NB4 (cell line): ENCODE results near the gene CFAP90.

Experiments used
- MYC ChIP-seq: IDR thresholded peaks from 2 replicates; pipeline ENCODE4 v1.6.1; 2011; ENCODE audit warnings: low read depth, low read length
- POLR2A ChIP-seq: IDR thresholded peaks from 2 replicates; pipeline ENCODE4 v1.6.1; 2011; ENCODE audit warnings: mild to moderate bottlenecking; ENCODE audit not compliant: insufficient read length; ENCODE audit errors: extremely low read depth
- TF ChIP-seq, protein P1 (sequence below): IDR thresholded peaks from one replicate; pipeline ENCODE4 v1.5.1; 2012; ENCODE audit warnings: low read depth, low read length
- TF ChIP-seq, protein P2 (sequence below): IDR thresholded peaks from 2 replicates; pipeline ENCODE4 v1.6.1; 2011; ENCODE audit warnings: low read depth, low read length

GRCh38 chr5:7844901-7845300 lies 6.0 kb downstream of the CFAP90 start:
- TF ChIP-seq, protein P1, sequence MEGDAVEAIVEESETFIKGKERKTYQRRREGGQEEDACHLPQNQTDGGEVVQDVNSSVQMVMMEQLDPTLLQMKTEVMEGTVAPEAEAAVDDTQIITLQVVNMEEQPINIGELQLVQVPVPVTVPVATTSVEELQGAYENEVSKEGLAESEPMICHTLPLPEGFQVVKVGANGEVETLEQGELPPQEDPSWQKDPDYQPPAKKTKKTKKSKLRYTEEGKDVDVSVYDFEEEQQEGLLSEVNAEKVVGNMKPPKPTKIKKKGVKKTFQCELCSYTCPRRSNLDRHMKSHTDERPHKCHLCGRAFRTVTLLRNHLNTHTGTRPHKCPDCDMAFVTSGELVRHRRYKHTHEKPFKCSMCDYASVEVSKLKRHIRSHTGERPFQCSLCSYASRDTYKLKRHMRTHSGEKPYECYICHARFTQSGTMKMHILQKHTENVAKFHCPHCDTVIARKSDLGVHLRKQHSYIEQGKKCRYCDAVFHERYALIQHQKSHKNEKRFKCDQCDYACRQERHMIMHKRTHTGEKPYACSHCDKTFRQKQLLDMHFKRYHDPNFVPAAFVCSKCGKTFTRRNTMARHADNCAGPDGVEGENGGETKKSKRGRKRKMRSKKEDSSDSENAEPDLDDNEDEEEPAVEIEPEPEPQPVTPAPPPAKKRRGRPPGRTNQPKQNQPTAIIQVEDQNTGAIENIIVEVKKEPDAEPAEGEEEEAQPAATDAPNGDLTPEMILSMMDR: no peak
- TF ChIP-seq POLR2A (no peak), MYC (no peak)
- TF ChIP-seq, protein P2, sequence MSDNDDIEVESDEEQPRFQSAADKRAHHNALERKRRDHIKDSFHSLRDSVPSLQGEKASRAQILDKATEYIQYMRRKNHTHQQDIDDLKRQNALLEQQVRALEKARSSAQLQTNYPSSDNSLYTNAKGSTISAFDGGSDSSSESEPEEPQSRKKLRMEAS: no peak
